GM23338 (cell line): ENCODE results near the gene C2CD4A. TPM values are rescaled to one million over a fixed set of nuclear protein-coding genes. Genes with fewer than 3 reads are reported as not detected.

Experiments
- ATAC-seq: fragments of 200-7000 bp; cut with Tn5 transposase; 3 replicates; pipeline ENCODE4 v1.9.1; 2020
- DNase-seq: peaks from one replicate; pipeline ENCODE4 v3.0.0-alpha.2; 2015; ENCODE audit warnings: low spot score
- H2AFZ ChIP-seq: fragments of 200-600 bp; sonication (generic); 2 replicates; pipeline ENCODE4 v1.8.0; 2016; ENCODE audit warnings: antibody characterized with exemption, mild to moderate bottlenecking, moderate library complexity
- H3F3A ChIP-seq: fragments of 200-600 bp; sonication (generic); replicated peaks from 2 replicates; pipeline ENCODE4 v1.8.0; 2017; ENCODE audit warnings: antibody characterized with exemption, mixed run types, low read depth
- H3K27ac ChIP-seq: fragments of 200-600 bp; sonication (generic); 2 replicates; pipeline ENCODE4 v1.6.1; 2016; ENCODE audit warnings: low read depth
- H3K27me3 ChIP-seq: fragments of 200-600 bp; sonication (generic); 2 replicates; pipeline ENCODE4 v1.8.0; 2016; ENCODE audit warnings: mild to moderate bottlenecking, mixed run types, moderate library complexity; ENCODE audit not compliant: insufficient read depth
- H3K36me3 ChIP-seq: fragments of 200-600 bp; sonication (generic); 2 replicates; pipeline ENCODE4 v1.8.0; 2016; ENCODE audit warnings: mild to moderate bottlenecking; ENCODE audit not compliant: insufficient read depth
- H3K4me1 ChIP-seq: fragments of 200-600 bp; sonication (generic); 2 replicates; pipeline ENCODE4 v1.8.0; 2016; ENCODE audit warnings: mild to moderate bottlenecking, moderate library complexity; ENCODE audit not compliant: insufficient read depth
- H3K4me2 ChIP-seq: fragments of 200-600 bp; sonication (generic); 2 replicates; pipeline ENCODE4 v1.7.1; 2017; ENCODE audit warnings: mixed run types
- H3K4me3 ChIP-seq: fragments of 200-600 bp; sonication (generic); 2 replicates; pipeline ENCODE4 v1.6.1; 2016; ENCODE audit warnings: mixed run types
- H3K79me2 ChIP-seq: fragments of 200-600 bp; sonication (generic); replicated peaks from 2 replicates; pipeline ENCODE4 v1.8.0; 2017; ENCODE audit warnings: mild to moderate bottlenecking; ENCODE audit not compliant: insufficient read depth
- H3K9me2 ChIP-seq: fragments of 200-600 bp; sonication (generic); 2 replicates; pipeline ENCODE4 v1.8.0; 2017; ENCODE audit not compliant: insufficient read depth
- H4K20me1 ChIP-seq: fragments of 200-600 bp; sonication (generic); replicated peaks from 2 replicates; pipeline ENCODE4 v1.8.0; 2017; ENCODE audit warnings: mild to moderate bottlenecking; ENCODE audit not compliant: insufficient read depth
- H3K27ac Mint-ChIP-seq: 2 replicates; pipeline ENCODE4 v1.8.0; 2020; ENCODE audit warnings: inconsistent platforms, mild to moderate bottlenecking, moderate library complexity, mixed read lengths
- H3K27me3 Mint-ChIP-seq: 3 replicates; pipeline ENCODE4 v1.8.0; 2022; ENCODE audit warnings: low read depth, mild to moderate bottlenecking, moderate library complexity, mixed read lengths, inconsistent platforms; ENCODE audit not compliant: insufficient read depth, poor library complexity
- H3K36me3 Mint-ChIP-seq: 3 replicates; pipeline ENCODE4 v1.8.0; 2021; ENCODE audit warnings: low read depth, mild to moderate bottlenecking, inconsistent platforms, moderate library complexity, mixed read lengths
- H3K4me1 Mint-ChIP-seq: 3 replicates; pipeline ENCODE4 v1.8.0; 2020; ENCODE audit warnings: mild to moderate bottlenecking, inconsistent platforms, mixed read lengths
- H3K4me3 Mint-ChIP-seq: 3 replicates; pipeline ENCODE4 v1.8.0; 2021; ENCODE audit warnings: moderate library complexity, mild to moderate bottlenecking, inconsistent platforms, mixed read lengths
- H3K9me3 Mint-ChIP-seq: 3 replicates; pipeline ENCODE4 v1.8.0; 2020; ENCODE audit warnings: moderate library complexity, mild to moderate bottlenecking, inconsistent platforms, mixed read lengths
- CREB1 ChIP-seq: fragments of 250-450 bp; sonication (Bioruptor Pico); IDR thresholded peaks from 2 replicates; pipeline ENCODE4 v1.5.0; 2020; ENCODE audit warnings: low read depth, mild to moderate bottlenecking, moderate library complexity
- EZH2 ChIP-seq: fragments of 200-600 bp; sonication (generic); IDR thresholded peaks from one replicate; pipeline ENCODE4 v1.8.0; 2017; ENCODE audit warnings: antibody characterized with exemption, mild to moderate bottlenecking, low read depth; ENCODE audit not compliant: unreplicated experiment
- EZH2phosphoT487 ChIP-seq: fragments of 200-600 bp; sonication (generic); IDR thresholded peaks from one replicate; pipeline ENCODE4 v1.8.1; 2018; ENCODE audit warnings: antibody characterized with exemption; ENCODE audit not compliant: unreplicated experiment
- JUNB ChIP-seq: IDR thresholded peaks from one replicate; pipeline ENCODE4 v1.6.1; 2016; ENCODE audit warnings: antibody characterized with exemption; ENCODE audit not compliant: unreplicated experiment
- NANOG ChIP-seq: IDR thresholded peaks from 2 replicates; pipeline ENCODE4 v1.6.1; 2016; ENCODE audit warnings: antibody characterized with exemption, borderline replicate concordance
- POLR2AphosphoS5 ChIP-seq: IDR thresholded peaks from 2 replicates; pipeline ENCODE4 v1.6.1; 2016; ENCODE audit warnings: antibody characterized with exemption, low read depth
- STAT1 ChIP-seq: IDR thresholded peaks from one replicate; pipeline ENCODE4 v1.6.1; 2016; ENCODE audit warnings: antibody characterized with exemption; ENCODE audit not compliant: unreplicated experiment
- ZNF114 ChIP-seq: fragments of 250-450 bp; sonication (Bioruptor Pico); IDR thresholded peaks from 2 replicates; pipeline ENCODE4 v1.5.0; 2020; ENCODE audit warnings: mild to moderate bottlenecking, moderate library complexity
- ZNF331 ChIP-seq: fragments of 250-450 bp; sonication (Bioruptor Pico); IDR thresholded peaks from 2 replicates; pipeline ENCODE4 v1.5.0; 2020; ENCODE audit warnings: low read depth, mild to moderate bottlenecking, moderate library complexity
- polyA plus RNA-seq: library from polyadenylated mRNA; unstranded; fragments of >200 nt; fragmentation: Nextera tagmentation; extraction: Ambion mirVana; gene quantifications from 2 replicates; pipeline ENCODE4 v1.2.1, GENCODE V29; 2016
- total RNA-seq: library from RNA; depleted of rRNA; stranded (reverse); fragments of >200 nt; shearing (Covaris generic); gene quantifications from 2 replicates; pipeline ENCODE4 v1.2.3, GENCODE V29; 2014
- TF ChIP-seq, protein P1 (sequence below): fragments of 250-450 bp; sonication (Bioruptor Pico); IDR thresholded peaks from 2 replicates; pipeline ENCODE4 v1.5.0; 2020; ENCODE audit warnings: mild to moderate bottlenecking, moderate library complexity
- TF ChIP-seq, protein P2 (sequence below): IDR thresholded peaks from one replicate; pipeline ENCODE4 v1.6.1; 2018; ENCODE audit warnings: antibody characterized with exemption; ENCODE audit not compliant: unreplicated experiment
- TF ChIP-seq, protein P3 (sequence below), 2 experiments: fragments of 200-600 bp in 1 of 2; sonication (generic) in 1 of 2; conservative IDR thresholded peaks; 2 replicates each; pipeline versions ENCODE4 v1.5.1 to v1.6.1; 2016 to 2017; ENCODE audit warnings: antibody characterized with exemption in 2 of 2, low read depth in 2 of 2, mild to moderate bottlenecking in 2 of 2, moderate library complexity in 1 of 2
- TF ChIP-seq, protein P4 (sequence below): IDR thresholded peaks from 2 replicates; pipeline ENCODE4 v1.6.1; 2016; ENCODE audit warnings: antibody characterized with exemption

C2CD4A gene
- total and polyA plus RNA-seq, 2 experiments from 2014 or later: 0.07 TPM; not detected in 1

DNA sequence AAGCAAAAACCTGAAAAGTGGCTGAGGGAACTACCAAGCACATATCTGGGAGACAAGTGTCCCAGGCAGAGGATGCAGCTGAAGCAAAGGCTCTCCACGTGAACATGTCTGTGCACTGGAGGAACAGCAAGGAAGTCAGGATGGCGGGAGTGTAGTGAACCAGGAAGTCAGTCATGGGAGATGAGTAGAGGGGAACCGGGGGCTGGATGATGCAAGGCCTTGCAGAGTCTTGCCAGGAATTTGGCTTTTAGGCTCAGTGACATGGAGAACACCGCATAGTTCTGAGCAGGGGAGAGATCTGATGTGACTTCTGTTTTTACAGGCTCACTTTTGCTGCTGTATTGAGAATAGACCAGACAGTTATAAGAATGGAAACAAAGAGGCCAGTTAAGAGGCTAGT is 19.0 kb downstream of the C2CD4A start:
- Histone ChIP-seq H3K9me2 (no peaks in the 10 kb centered on the region), H3K4me3 (no peak overlapping the region), H4K20me1 (no peaks in the 10 kb centered on the region), H3K79me2 (no peaks in the 10 kb centered on the region), H2AFZ (no peak overlapping the region), H3K27me3 (no peaks in the 10 kb centered on the region), H3K4me2 (no peak overlapping the region), H3F3A (no peaks in the 10 kb centered on the region), H3K4me1 (no peaks in the 10 kb centered on the region), H3K27ac (no peak overlapping the region), H3K36me3 (no peaks in the 10 kb centered on the region)
- Mint-ChIP-seq H3K27me3 (no peaks in the 10 kb centered on the region), H3K4me3 (no peak overlapping the region), H3K36me3 (peaks cover 11% of the 10 kb centered on the region), H3K9me3 (peaks cover 13% of the 10 kb centered on the region), H3K27ac (no peak overlapping the region; the same call in 1 of the 2 replicates), H3K4me1 (peaks cover 11% of the 10 kb centered on the region; the same call in 2 of the 3 replicates)
- TF ChIP-seq JUNB (no peak), ZNF114 (CRISPR knock-in tag) (no peak), EZH2 (no peak), POLR2AphosphoS5 (no peak), EZH2phosphoT487 (no peak), NANOG (no peak), ZNF331 (CRISPR knock-in tag) (no peak), STAT1 (no peak), CREB1 (no peak)
- TF ChIP-seq, protein P1, sequence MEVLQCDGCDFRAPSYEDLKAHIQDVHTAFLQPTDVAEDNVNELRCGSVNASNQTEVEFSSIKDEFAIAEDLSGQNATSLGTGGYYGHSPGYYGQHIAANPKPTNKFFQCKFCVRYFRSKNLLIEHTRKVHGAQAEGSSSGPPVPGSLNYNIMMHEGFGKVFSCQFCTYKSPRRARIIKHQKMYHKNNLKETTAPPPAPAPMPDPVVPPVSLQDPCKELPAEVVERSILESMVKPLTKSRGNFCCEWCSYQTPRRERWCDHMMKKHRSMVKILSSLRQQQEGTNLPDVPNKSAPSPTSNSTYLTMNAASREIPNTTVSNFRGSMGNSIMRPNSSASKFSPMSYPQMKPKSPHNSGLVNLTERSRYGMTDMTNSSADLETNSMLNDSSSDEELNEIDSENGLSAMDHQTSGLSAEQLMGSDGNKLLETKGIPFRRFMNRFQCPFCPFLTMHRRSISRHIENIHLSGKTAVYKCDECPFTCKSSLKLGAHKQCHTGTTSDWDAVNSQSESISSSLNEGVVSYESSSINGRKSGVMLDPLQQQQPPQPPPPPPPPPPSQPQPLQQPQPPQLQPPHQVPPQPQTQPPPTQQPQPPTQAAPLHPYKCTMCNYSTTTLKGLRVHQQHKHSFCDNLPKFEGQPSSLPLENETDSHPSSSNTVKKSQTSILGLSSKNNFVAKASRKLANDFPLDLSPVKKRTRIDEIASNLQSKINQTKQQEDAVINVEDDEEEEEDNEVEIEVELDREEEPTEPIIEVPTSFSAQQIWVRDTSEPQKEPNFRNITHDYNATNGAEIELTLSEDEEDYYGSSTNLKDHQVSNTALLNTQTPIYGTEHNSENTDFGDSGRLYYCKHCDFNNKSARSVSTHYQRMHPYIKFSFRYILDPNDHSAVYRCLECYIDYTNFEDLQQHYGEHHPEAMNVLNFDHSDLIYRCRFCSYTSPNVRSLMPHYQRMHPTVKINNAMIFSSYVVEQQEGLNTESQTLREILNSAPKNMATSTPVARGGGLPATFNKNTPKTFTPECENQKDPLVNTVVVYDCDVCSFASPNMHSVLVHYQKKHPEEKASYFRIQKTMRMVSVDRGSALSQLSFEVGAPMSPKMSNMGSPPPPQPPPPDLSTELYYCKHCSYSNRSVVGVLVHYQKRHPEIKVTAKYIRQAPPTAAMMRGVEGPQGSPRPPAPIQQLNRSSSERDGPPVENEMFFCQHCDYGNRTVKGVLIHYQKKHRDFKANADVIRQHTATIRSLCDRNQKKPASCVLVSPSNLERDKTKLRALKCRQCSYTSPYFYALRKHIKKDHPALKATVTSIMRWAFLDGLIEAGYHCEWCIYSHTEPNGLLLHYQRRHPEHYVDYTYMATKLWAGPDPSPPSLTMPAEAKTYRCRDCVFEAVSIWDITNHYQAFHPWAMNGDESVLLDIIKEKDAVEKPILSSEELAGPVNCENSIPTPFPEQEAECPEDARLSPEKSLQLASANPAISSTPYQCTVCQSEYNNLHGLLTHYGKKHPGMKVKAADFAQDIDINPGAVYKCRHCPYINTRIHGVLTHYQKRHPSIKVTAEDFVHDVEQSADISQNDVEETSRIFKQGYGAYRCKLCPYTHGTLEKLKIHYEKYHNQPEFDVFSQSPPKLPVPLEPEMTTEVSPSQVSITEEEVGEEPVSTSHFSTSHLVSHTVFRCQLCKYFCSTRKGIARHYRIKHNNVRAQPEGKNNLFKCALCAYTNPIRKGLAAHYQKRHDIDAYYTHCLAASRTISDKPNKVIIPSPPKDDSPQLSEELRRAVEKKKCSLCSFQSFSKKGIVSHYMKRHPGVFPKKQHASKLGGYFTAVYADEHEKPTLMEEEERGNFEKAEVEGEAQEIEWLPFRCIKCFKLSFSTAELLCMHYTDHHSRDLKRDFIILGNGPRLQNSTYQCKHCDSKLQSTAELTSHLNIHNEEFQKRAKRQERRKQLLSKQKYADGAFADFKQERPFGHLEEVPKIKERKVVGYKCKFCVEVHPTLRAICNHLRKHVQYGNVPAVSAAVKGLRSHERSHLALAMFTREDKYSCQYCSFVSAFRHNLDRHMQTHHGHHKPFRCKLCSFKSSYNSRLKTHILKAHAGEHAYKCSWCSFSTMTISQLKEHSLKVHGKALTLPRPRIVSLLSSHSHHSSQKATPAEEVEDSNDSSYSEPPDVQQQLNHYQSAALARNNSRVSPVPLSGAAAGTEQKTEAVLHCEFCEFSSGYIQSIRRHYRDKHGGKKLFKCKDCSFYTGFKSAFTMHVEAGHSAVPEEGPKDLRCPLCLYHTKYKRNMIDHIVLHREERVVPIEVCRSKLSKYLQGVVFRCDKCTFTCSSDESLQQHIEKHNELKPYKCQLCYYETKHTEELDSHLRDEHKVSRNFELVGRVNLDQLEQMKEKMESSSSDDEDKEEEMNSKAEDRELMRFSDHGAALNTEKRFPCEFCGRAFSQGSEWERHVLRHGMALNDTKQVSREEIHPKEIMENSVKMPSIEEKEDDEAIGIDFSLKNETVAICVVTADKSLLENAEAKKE (CRISPR knock-in tag): no peak
- TF ChIP-seq, protein P2, sequence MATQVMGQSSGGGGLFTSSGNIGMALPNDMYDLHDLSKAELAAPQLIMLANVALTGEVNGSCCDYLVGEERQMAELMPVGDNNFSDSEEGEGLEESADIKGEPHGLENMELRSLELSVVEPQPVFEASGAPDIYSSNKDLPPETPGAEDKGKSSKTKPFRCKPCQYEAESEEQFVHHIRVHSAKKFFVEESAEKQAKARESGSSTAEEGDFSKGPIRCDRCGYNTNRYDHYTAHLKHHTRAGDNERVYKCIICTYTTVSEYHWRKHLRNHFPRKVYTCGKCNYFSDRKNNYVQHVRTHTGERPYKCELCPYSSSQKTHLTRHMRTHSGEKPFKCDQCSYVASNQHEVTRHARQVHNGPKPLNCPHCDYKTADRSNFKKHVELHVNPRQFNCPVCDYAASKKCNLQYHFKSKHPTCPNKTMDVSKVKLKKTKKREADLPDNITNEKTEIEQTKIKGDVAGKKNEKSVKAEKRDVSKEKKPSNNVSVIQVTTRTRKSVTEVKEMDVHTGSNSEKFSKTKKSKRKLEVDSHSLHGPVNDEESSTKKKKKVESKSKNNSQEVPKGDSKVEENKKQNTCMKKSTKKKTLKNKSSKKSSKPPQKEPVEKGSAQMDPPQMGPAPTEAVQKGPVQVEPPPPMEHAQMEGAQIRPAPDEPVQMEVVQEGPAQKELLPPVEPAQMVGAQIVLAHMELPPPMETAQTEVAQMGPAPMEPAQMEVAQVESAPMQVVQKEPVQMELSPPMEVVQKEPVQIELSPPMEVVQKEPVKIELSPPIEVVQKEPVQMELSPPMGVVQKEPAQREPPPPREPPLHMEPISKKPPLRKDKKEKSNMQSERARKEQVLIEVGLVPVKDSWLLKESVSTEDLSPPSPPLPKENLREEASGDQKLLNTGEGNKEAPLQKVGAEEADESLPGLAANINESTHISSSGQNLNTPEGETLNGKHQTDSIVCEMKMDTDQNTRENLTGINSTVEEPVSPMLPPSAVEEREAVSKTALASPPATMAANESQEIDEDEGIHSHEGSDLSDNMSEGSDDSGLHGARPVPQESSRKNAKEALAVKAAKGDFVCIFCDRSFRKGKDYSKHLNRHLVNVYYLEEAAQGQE: no peak
- TF ChIP-seq, protein P3, sequence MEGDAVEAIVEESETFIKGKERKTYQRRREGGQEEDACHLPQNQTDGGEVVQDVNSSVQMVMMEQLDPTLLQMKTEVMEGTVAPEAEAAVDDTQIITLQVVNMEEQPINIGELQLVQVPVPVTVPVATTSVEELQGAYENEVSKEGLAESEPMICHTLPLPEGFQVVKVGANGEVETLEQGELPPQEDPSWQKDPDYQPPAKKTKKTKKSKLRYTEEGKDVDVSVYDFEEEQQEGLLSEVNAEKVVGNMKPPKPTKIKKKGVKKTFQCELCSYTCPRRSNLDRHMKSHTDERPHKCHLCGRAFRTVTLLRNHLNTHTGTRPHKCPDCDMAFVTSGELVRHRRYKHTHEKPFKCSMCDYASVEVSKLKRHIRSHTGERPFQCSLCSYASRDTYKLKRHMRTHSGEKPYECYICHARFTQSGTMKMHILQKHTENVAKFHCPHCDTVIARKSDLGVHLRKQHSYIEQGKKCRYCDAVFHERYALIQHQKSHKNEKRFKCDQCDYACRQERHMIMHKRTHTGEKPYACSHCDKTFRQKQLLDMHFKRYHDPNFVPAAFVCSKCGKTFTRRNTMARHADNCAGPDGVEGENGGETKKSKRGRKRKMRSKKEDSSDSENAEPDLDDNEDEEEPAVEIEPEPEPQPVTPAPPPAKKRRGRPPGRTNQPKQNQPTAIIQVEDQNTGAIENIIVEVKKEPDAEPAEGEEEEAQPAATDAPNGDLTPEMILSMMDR (conservative IDR thresholded peaks at IDR 0.05; ENCODE audit: low read depth in 2 of 2): no peak
- TF ChIP-seq, protein P4, sequence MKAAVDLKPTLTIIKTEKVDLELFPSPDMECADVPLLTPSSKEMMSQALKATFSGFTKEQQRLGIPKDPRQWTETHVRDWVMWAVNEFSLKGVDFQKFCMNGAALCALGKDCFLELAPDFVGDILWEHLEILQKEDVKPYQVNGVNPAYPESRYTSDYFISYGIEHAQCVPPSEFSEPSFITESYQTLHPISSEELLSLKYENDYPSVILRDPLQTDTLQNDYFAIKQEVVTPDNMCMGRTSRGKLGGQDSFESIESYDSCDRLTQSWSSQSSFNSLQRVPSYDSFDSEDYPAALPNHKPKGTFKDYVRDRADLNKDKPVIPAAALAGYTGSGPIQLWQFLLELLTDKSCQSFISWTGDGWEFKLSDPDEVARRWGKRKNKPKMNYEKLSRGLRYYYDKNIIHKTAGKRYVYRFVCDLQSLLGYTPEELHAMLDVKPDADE: no peak
- DNase-seq (no peak), ATAC-seq (no peak)
